GM23338 (cell line): ENCODE measurements around the gene KRAS. TPM values are rescaled to one million over a fixed set of nuclear protein-coding genes. Genes with fewer than 3 reads are reported as not detected.

ENCODE experiments used
- ATAC-seq: fragments of 200-7000 bp; cut with Tn5 transposase; 3 replicates; pipeline ENCODE4 v1.9.1; 2020
- DNase-seq: peaks from one replicate; pipeline ENCODE4 v3.0.0-alpha.2; 2015; ENCODE audit warnings: low spot score
- H2AFZ ChIP-seq: fragments of 200-600 bp; sonication (generic); 2 replicates; pipeline ENCODE4 v1.8.0; 2016; ENCODE audit warnings: antibody characterized with exemption, mild to moderate bottlenecking, moderate library complexity
- H3F3A ChIP-seq: fragments of 200-600 bp; sonication (generic); replicated peaks from 2 replicates; pipeline ENCODE4 v1.8.0; 2017; ENCODE audit warnings: antibody characterized with exemption, mixed run types, low read depth
- H3K27ac ChIP-seq: fragments of 200-600 bp; sonication (generic); 2 replicates; pipeline ENCODE4 v1.6.1; 2016; ENCODE audit warnings: low read depth
- H3K27me3 ChIP-seq: fragments of 200-600 bp; sonication (generic); 2 replicates; pipeline ENCODE4 v1.8.0; 2016; ENCODE audit warnings: mild to moderate bottlenecking, mixed run types, moderate library complexity; ENCODE audit not compliant: insufficient read depth
- H3K36me3 ChIP-seq: fragments of 200-600 bp; sonication (generic); 2 replicates; pipeline ENCODE4 v1.8.0; 2016; ENCODE audit warnings: mild to moderate bottlenecking; ENCODE audit not compliant: insufficient read depth
- H3K4me1 ChIP-seq: fragments of 200-600 bp; sonication (generic); 2 replicates; pipeline ENCODE4 v1.8.0; 2016; ENCODE audit warnings: mild to moderate bottlenecking, moderate library complexity; ENCODE audit not compliant: insufficient read depth
- H3K4me2 ChIP-seq: fragments of 200-600 bp; sonication (generic); 2 replicates; pipeline ENCODE4 v1.7.1; 2017; ENCODE audit warnings: mixed run types
- H3K4me3 ChIP-seq: fragments of 200-600 bp; sonication (generic); 2 replicates; pipeline ENCODE4 v1.6.1; 2016; ENCODE audit warnings: mixed run types
- H3K79me2 ChIP-seq: fragments of 200-600 bp; sonication (generic); replicated peaks from 2 replicates; pipeline ENCODE4 v1.8.0; 2017; ENCODE audit warnings: mild to moderate bottlenecking; ENCODE audit not compliant: insufficient read depth
- H3K9me2 ChIP-seq: fragments of 200-600 bp; sonication (generic); 2 replicates; pipeline ENCODE4 v1.8.0; 2017; ENCODE audit not compliant: insufficient read depth
- H4K20me1 ChIP-seq: fragments of 200-600 bp; sonication (generic); replicated peaks from 2 replicates; pipeline ENCODE4 v1.8.0; 2017; ENCODE audit warnings: mild to moderate bottlenecking; ENCODE audit not compliant: insufficient read depth
- H3K27ac Mint-ChIP-seq: 2 replicates; pipeline ENCODE4 v1.8.0; 2020; ENCODE audit warnings: inconsistent platforms, mild to moderate bottlenecking, moderate library complexity, mixed read lengths
- H3K27me3 Mint-ChIP-seq: 3 replicates; pipeline ENCODE4 v1.8.0; 2022; ENCODE audit warnings: low read depth, mild to moderate bottlenecking, moderate library complexity, mixed read lengths, inconsistent platforms; ENCODE audit not compliant: insufficient read depth, poor library complexity
- H3K36me3 Mint-ChIP-seq: 3 replicates; pipeline ENCODE4 v1.8.0; 2021; ENCODE audit warnings: low read depth, mild to moderate bottlenecking, inconsistent platforms, moderate library complexity, mixed read lengths
- H3K4me1 Mint-ChIP-seq: 3 replicates; pipeline ENCODE4 v1.8.0; 2020; ENCODE audit warnings: mild to moderate bottlenecking, inconsistent platforms, mixed read lengths
- H3K4me3 Mint-ChIP-seq: 3 replicates; pipeline ENCODE4 v1.8.0; 2021; ENCODE audit warnings: moderate library complexity, mild to moderate bottlenecking, inconsistent platforms, mixed read lengths
- H3K9me3 Mint-ChIP-seq: 3 replicates; pipeline ENCODE4 v1.8.0; 2020; ENCODE audit warnings: moderate library complexity, mild to moderate bottlenecking, inconsistent platforms, mixed read lengths
- CREB1 ChIP-seq: fragments of 250-450 bp; sonication (Bioruptor Pico); IDR thresholded peaks from 2 replicates; pipeline ENCODE4 v1.5.0; 2020; ENCODE audit warnings: low read depth, mild to moderate bottlenecking, moderate library complexity
- CTCF ChIP-seq, 2 experiments: fragments of 200-600 bp in 1 of 2; sonication (generic) in 1 of 2; conservative IDR thresholded peaks; 2 replicates each; pipeline versions ENCODE4 v1.5.1 to v1.6.1; 2016 to 2017; ENCODE audit warnings: antibody characterized with exemption in 2 of 2, low read depth in 2 of 2, mild to moderate bottlenecking in 2 of 2, moderate library complexity in 1 of 2
- EZH2 ChIP-seq: fragments of 200-600 bp; sonication (generic); IDR thresholded peaks from one replicate; pipeline ENCODE4 v1.8.0; 2017; ENCODE audit warnings: antibody characterized with exemption, mild to moderate bottlenecking, low read depth; ENCODE audit not compliant: unreplicated experiment
- EZH2phosphoT487 ChIP-seq: fragments of 200-600 bp; sonication (generic); IDR thresholded peaks from one replicate; pipeline ENCODE4 v1.8.1; 2018; ENCODE audit warnings: antibody characterized with exemption; ENCODE audit not compliant: unreplicated experiment
- JUNB ChIP-seq: IDR thresholded peaks from one replicate; pipeline ENCODE4 v1.6.1; 2016; ENCODE audit warnings: antibody characterized with exemption; ENCODE audit not compliant: unreplicated experiment
- NANOG ChIP-seq: IDR thresholded peaks from 2 replicates; pipeline ENCODE4 v1.6.1; 2016; ENCODE audit warnings: antibody characterized with exemption, borderline replicate concordance
- POLR2AphosphoS5 ChIP-seq: IDR thresholded peaks from 2 replicates; pipeline ENCODE4 v1.6.1; 2016; ENCODE audit warnings: antibody characterized with exemption, low read depth
- REST ChIP-seq: IDR thresholded peaks from one replicate; pipeline ENCODE4 v1.6.1; 2018; ENCODE audit warnings: antibody characterized with exemption; ENCODE audit not compliant: unreplicated experiment
- STAT1 ChIP-seq: IDR thresholded peaks from one replicate; pipeline ENCODE4 v1.6.1; 2016; ENCODE audit warnings: antibody characterized with exemption; ENCODE audit not compliant: unreplicated experiment
- ZNF114 ChIP-seq: fragments of 250-450 bp; sonication (Bioruptor Pico); IDR thresholded peaks from 2 replicates; pipeline ENCODE4 v1.5.0; 2020; ENCODE audit warnings: mild to moderate bottlenecking, moderate library complexity
- ZNF331 ChIP-seq: fragments of 250-450 bp; sonication (Bioruptor Pico); IDR thresholded peaks from 2 replicates; pipeline ENCODE4 v1.5.0; 2020; ENCODE audit warnings: low read depth, mild to moderate bottlenecking, moderate library complexity
- polyA plus RNA-seq: library from polyadenylated mRNA; unstranded; fragments of >200 nt; fragmentation: Nextera tagmentation; extraction: Ambion mirVana; gene quantifications from 2 replicates; pipeline ENCODE4 v1.2.1, GENCODE V29; 2016
- total RNA-seq: library from RNA; depleted of rRNA; stranded (reverse); fragments of >200 nt; shearing (Covaris generic); gene quantifications from 2 replicates; pipeline ENCODE4 v1.2.3, GENCODE V29; 2014
- TF ChIP-seq, protein P1 (sequence below): fragments of 250-450 bp; sonication (Bioruptor Pico); IDR thresholded peaks from 2 replicates; pipeline ENCODE4 v1.5.0; 2020; ENCODE audit warnings: mild to moderate bottlenecking, moderate library complexity
- TF ChIP-seq, protein P2 (sequence below): IDR thresholded peaks from 2 replicates; pipeline ENCODE4 v1.6.1; 2016; ENCODE audit warnings: antibody characterized with exemption

Gene KRAS
- total and polyA plus RNA-seq, 2 experiments from 2014 or later = 54.7 to 131 TPM

DNA sequence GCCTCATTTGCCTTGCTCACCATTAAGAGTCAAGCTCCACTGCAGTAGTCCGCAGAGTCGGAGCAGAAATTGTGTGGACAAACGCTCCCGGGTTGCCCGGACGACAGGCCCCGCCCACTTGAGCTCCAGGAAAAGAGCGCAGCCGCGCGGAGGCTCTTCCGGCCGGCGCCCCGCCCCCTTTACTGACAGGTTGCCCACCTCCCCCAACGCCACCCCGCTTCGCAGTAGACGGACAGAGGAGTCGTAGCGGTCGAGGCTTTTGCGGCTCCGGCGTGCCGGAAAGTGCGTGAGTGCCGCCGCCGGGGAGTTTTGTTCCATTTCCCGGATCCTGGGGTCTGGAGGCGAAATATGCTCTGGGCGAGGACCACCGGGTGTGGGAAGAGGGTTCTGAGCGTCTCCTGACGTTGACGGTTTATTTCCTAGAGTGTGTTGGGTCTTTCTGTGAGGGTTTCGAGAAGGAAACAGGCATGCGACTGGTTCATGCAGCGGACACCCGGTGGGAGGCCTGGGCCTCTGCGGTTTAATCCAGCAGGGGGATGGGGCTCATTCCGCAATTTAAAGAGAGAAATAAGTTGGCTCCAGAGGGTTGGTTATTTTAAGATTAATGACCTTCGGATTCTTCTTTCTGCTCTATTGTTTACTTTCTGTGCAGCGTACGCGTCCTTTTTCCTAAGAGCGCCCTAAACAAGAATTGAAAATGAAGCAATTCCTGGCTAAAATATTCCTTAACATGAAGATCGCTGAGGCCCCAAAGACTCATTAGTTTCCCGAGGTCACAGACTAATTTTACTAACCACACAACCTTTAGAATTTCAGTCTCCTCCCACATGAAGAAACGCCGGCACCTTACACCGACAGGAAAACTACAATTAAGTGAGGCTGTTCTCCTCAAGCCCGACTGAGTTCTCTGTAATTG lies 55.4 kb downstream of the KRAS start, which contains the start of the genes DNAI7 and ETFRF1:
TSS of gene DNAI7 (minus strand) at position 105 of the 916 bp plus-strand sequence. CDS start at position 23, 82 bp downstream.
TSS of gene ETFRF1 (plus strand) at position 182 of the 916 bp plus-strand sequence. CDS start 8,720 bp downstream, outside the sequence.
- Histone ChIP-seq H3K9me2 (no peaks in the 10 kb centered on the region), H3K36me3 (no peaks in the 10 kb centered on the region), H3K79me2 (no peaks in the 10 kb centered on the region), H4K20me1 (no peaks in the 10 kb centered on the region; the same call in 1 of the 2 replicates), H2AFZ (peak within 1 kb of the TSS; percentile 89), H3K4me1 (no peaks in the 10 kb centered on the region), H3K27ac (peak within 1 kb of the TSS; percentile 93), H3K27me3 (no peaks in the 10 kb centered on the region), H3F3A (no peaks in the 10 kb centered on the region), H3K4me3 (peak within 1 kb of the TSS; percentile 74), H3K4me2 (peak within 1 kb of the TSS; percentile 78)
- Mint-ChIP-seq H3K36me3 (no peaks in the 10 kb centered on the region), H3K4me1 (peaks cover 6% of the 10 kb centered on the region; the same call in 2 of the 3 replicates), H3K9me3 (no peaks in the 10 kb centered on the region), H3K27me3 (peaks cover 6% of the 10 kb centered on the region), H3K4me3 (peak within 1 kb of the TSS; percentile 96), H3K27ac (peak within 1 kb of the TSS; percentile 99)
- ATAC-seq = peak; percentile 97
- TF ChIP-seq REST = no peak
- TF ChIP-seq, protein P1, sequence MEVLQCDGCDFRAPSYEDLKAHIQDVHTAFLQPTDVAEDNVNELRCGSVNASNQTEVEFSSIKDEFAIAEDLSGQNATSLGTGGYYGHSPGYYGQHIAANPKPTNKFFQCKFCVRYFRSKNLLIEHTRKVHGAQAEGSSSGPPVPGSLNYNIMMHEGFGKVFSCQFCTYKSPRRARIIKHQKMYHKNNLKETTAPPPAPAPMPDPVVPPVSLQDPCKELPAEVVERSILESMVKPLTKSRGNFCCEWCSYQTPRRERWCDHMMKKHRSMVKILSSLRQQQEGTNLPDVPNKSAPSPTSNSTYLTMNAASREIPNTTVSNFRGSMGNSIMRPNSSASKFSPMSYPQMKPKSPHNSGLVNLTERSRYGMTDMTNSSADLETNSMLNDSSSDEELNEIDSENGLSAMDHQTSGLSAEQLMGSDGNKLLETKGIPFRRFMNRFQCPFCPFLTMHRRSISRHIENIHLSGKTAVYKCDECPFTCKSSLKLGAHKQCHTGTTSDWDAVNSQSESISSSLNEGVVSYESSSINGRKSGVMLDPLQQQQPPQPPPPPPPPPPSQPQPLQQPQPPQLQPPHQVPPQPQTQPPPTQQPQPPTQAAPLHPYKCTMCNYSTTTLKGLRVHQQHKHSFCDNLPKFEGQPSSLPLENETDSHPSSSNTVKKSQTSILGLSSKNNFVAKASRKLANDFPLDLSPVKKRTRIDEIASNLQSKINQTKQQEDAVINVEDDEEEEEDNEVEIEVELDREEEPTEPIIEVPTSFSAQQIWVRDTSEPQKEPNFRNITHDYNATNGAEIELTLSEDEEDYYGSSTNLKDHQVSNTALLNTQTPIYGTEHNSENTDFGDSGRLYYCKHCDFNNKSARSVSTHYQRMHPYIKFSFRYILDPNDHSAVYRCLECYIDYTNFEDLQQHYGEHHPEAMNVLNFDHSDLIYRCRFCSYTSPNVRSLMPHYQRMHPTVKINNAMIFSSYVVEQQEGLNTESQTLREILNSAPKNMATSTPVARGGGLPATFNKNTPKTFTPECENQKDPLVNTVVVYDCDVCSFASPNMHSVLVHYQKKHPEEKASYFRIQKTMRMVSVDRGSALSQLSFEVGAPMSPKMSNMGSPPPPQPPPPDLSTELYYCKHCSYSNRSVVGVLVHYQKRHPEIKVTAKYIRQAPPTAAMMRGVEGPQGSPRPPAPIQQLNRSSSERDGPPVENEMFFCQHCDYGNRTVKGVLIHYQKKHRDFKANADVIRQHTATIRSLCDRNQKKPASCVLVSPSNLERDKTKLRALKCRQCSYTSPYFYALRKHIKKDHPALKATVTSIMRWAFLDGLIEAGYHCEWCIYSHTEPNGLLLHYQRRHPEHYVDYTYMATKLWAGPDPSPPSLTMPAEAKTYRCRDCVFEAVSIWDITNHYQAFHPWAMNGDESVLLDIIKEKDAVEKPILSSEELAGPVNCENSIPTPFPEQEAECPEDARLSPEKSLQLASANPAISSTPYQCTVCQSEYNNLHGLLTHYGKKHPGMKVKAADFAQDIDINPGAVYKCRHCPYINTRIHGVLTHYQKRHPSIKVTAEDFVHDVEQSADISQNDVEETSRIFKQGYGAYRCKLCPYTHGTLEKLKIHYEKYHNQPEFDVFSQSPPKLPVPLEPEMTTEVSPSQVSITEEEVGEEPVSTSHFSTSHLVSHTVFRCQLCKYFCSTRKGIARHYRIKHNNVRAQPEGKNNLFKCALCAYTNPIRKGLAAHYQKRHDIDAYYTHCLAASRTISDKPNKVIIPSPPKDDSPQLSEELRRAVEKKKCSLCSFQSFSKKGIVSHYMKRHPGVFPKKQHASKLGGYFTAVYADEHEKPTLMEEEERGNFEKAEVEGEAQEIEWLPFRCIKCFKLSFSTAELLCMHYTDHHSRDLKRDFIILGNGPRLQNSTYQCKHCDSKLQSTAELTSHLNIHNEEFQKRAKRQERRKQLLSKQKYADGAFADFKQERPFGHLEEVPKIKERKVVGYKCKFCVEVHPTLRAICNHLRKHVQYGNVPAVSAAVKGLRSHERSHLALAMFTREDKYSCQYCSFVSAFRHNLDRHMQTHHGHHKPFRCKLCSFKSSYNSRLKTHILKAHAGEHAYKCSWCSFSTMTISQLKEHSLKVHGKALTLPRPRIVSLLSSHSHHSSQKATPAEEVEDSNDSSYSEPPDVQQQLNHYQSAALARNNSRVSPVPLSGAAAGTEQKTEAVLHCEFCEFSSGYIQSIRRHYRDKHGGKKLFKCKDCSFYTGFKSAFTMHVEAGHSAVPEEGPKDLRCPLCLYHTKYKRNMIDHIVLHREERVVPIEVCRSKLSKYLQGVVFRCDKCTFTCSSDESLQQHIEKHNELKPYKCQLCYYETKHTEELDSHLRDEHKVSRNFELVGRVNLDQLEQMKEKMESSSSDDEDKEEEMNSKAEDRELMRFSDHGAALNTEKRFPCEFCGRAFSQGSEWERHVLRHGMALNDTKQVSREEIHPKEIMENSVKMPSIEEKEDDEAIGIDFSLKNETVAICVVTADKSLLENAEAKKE (CRISPR knock-in tag) = no peak
- TF ChIP-seq, protein P2, sequence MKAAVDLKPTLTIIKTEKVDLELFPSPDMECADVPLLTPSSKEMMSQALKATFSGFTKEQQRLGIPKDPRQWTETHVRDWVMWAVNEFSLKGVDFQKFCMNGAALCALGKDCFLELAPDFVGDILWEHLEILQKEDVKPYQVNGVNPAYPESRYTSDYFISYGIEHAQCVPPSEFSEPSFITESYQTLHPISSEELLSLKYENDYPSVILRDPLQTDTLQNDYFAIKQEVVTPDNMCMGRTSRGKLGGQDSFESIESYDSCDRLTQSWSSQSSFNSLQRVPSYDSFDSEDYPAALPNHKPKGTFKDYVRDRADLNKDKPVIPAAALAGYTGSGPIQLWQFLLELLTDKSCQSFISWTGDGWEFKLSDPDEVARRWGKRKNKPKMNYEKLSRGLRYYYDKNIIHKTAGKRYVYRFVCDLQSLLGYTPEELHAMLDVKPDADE = no peak
- no peak for TF ChIP-seq ZNF331
- TF ChIP-seq NANOG = no peak
- no peak for TF ChIP-seq EZH2
- TF ChIP-seq EZH2phosphoT487 = no peak
- peak; percentile 83 for TF ChIP-seq POLR2AphosphoS5
- TF ChIP-seq JUNB = no peak
- peak in 1 of 2 experiments; percentile 21; a peak in 1 of 4 replicates for TF ChIP-seq CTCF (conservative IDR thresholded peaks at IDR 0.05; ENCODE audit: low read depth in 2 of 2)
- TF ChIP-seq STAT1 = no peak
- TF ChIP-seq ZNF114 = no peak
- peak; percentile 51 for TF ChIP-seq CREB1
- peak; percentile 100 for DNase-seq
